Esophagus squamous epithelium (tissue), 4 donors: ENCODE measurements around the gene SPATS2.

ENCODE experiments used
- CTCF ChIP-seq, 6 experiments: fragments of 450-650 bp in 4 of 6; fragments of 200-600 bp in 2 of 6; sonication (generic) in 2 of 6; IDR thresholded peaks; one replicate each; pipeline ENCODE4 v1.5.1; 2016 to 2019; ENCODE audit warnings: antibody characterized with exemption in 6 of 6, mild to moderate bottlenecking in 4 of 6, moderate library complexity in 4 of 6
- POLR2A ChIP-seq, 4 donors: fragments of 450-650 bp; IDR thresholded peaks; one replicate each; pipeline ENCODE4 v1.6.1; 2017; ENCODE audit warnings: antibody characterized with exemption in 4 of 4, mild to moderate bottlenecking in 4 of 4, moderate library complexity in 3 of 4

DNA sequence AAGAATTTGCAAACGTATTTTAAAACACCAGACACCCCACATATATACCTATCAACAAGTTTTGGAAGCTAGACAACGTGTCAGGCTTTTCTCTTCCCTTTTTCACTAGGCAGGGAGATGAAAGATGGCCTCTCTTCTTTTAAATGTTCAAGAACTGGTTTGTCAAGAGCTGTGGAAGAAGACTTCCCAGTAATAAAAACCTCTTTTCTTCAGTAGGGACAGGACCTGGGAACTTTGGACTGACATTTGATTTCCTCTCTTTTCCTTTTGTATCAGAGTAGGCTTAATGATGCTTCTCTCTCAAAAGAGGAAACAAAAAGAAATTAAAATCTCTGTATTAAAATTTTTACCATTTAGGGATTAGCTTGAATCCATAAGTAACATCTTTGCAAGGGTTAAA is 49.6 kb downstream of the SPATS2 start:
- TF ChIP-seq CTCF (IDR thresholded peaks at IDR 0.05) (no peak), POLR2A (IDR thresholded peaks at IDR 0.05) (no peak)
